ENCODE results near the gene KCNQ2. TPM values are rescaled to one million over a fixed set of nuclear protein-coding genes. Genes with fewer than 3 reads are reported as not detected.

KCNQ2 gene
- total and polyA plus RNA-seq, 8 donors = 0.54 to 12.5 (median 1.5) TPM

DNA sequence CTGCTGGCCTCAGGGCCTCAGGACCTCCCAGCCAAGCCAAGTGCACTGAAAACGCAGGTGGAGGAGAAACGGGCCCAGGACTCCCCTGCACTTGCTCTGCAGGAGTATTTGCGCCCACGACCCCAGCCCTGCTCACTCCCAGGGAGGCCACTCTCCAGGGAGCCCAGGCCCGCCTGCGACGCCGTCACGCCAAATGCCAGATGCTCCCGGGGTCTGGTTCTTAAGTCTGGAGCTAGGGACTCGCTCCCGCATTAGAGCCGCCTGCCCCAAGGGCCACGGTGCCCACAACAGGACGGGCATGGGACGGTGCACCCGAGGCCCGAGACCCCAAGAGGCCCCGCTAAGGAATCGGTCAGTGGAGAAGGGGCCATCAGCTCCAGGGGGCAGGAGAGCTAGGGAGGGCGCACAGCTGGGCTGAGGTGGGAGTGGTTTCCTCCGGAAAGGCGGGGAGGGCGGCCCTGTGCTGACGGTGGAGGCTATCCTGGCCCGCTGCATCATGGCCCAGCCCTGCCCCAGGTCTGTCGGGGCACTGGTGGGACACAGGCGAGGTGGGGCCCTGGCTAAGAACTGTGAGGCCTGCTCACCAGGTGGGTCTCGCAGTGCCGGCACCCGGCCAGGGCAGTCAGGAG is 67.2 kb downstream of the KCNQ2 start:
- 49 to 54% methylated on average over 28 to 31 of the region's 31 CpGs for WGBS, 2 donors
- no peak overlapping the region for H3K27ac ChIP-seq
- no peaks in the 10 kb centered on the region for H3K4me1 ChIP-seq
- peak in 2 of 6 donors; percentile 20 to 67 for DNase-seq
- no peaks in the 10 kb centered on the region for H3K9me3 ChIP-seq
- TF ChIP-seq, protein P1, sequence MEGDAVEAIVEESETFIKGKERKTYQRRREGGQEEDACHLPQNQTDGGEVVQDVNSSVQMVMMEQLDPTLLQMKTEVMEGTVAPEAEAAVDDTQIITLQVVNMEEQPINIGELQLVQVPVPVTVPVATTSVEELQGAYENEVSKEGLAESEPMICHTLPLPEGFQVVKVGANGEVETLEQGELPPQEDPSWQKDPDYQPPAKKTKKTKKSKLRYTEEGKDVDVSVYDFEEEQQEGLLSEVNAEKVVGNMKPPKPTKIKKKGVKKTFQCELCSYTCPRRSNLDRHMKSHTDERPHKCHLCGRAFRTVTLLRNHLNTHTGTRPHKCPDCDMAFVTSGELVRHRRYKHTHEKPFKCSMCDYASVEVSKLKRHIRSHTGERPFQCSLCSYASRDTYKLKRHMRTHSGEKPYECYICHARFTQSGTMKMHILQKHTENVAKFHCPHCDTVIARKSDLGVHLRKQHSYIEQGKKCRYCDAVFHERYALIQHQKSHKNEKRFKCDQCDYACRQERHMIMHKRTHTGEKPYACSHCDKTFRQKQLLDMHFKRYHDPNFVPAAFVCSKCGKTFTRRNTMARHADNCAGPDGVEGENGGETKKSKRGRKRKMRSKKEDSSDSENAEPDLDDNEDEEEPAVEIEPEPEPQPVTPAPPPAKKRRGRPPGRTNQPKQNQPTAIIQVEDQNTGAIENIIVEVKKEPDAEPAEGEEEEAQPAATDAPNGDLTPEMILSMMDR (IDR thresholded peaks at IDR 0.05) = no peak
- H3K4me3 ChIP-seq = no peak overlapping the region
- H3K36me3 ChIP-seq = no peaks in the 10 kb centered on the region
- FAIRE-seq = no peak
- intact Hi-C loops (cut with DNase I) = no loop called here
- no peaks in the 10 kb centered on the region for H3K27me3 ChIP-seq
- no peak for ATAC-seq

DNA sequence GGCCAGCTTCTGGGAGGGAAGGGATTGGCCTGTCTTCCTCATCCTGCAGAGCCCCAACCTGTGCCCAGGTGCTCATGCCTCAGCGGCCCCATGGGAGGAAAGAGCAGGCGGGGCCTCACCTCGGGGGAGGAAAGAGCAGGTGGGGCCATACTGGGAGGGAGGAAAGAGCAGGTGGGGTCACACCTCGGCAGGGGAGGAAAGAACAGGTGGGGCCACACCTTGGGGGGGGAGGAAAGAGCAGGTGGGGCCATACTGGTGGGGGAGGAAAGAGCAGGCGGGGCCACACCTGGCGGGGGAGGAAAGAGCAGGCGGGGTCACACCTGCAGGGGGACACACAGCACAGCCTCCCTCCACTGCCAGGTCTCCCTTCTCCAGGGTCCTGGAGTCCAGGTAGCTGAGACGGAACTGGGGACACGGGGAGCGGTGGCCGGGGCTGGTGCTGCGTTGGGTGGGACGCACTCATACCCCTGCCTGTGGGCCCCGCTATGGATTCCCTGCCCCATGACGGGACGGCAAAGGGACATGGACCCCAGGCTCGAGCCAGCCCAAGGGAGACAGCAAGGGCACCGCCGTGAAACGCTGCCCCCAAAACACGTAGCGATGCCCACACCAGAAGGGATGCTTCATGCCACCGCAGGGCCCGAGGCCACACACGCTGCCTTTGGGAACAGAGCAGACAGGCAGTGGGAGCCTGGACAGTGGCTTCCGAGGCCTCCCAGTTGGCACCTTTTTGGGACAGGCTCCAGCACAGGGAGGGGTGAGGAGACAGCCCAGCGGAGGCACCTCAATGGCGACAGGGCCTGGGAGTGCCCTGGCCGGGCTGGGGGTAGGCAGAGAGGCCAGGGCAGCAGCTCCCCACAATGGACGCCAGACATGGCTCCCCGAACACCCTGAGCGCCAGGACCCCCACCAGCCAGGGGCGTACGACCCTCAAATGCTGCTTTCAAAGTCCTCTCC is 68.0 kb downstream of the KCNQ2 start:
- no peak for FAIRE-seq
- WGBS, 2 donors = 41 to 51% methylated on average over 29 to 34 of the region's 34 CpGs
- Histone ChIP-seq H3K27me3 (no peaks in the 10 kb centered on the region), H3K9me3 (no peaks in the 10 kb centered on the region), H3K4me3 (no peak overlapping the region), H3K4me1 (no peaks in the 10 kb centered on the region), H3K27ac (no peak overlapping the region), H3K36me3 (no peaks in the 10 kb centered on the region)
- intact Hi-C loops (cut with DNase I) = no loop called here
- no peak for ATAC-seq
- TF ChIP-seq, protein P1 (IDR thresholded peaks at IDR 0.05) = no peak
- DNase-seq = peak in 2 of 6 donors; percentile 15 to 66

DNA sequence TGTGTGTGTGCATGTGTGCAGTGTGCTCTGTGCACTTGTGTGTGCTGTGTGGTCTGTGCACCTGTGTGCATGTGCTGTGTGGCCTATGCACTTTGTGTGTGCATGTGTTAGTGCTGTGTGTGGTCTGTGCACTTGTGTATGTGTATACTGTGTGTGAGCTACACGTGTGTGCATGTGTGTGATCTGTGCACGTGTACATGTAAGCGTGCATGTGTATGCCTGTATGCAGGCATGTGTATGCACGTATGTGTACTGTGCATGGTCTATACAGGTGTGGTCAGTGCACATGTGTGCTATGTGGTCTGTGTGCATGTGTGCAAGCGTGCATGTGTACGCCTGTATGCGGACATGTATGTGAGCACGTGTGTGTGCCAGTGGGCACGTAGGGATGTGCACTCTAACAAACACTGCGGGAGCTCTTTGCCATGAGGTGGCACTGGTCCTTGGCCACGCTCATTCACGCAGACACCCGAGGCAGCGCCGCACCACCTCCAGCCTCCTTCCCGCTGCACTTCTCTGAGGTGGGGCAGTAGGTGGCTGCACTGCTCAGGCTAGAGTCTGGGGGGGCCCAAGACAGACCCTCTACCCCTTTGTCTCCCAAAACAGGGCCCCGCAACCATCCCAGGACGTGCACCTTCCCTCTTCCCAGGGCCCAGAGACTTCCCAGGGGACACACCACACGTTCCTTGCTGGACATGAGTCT is 68.9 kb downstream of the KCNQ2 start:
- WGBS, 2 donors = 52 to 59% methylated on average over 19 of the region's 19 CpGs
- FAIRE-seq (no peak), ATAC-seq (no peak), DNase-seq (peak in 2 of 6 donors; percentile 3 to 34)
- no peaks in the 10 kb centered on the region for H3K9me3 ChIP-seq
- intact Hi-C loops (cut with DNase I) = no loop called here
- H3K27ac ChIP-seq = no peak overlapping the region
- no peaks in the 10 kb centered on the region for H3K27me3 ChIP-seq
- no peaks in the 10 kb centered on the region for H3K36me3 ChIP-seq
- H3K4me1 ChIP-seq = no peaks in the 10 kb centered on the region
- no peak overlapping the region for H3K4me3 ChIP-seq
- TF ChIP-seq, protein P1 (IDR thresholded peaks at IDR 0.05) = no peak

DNA sequence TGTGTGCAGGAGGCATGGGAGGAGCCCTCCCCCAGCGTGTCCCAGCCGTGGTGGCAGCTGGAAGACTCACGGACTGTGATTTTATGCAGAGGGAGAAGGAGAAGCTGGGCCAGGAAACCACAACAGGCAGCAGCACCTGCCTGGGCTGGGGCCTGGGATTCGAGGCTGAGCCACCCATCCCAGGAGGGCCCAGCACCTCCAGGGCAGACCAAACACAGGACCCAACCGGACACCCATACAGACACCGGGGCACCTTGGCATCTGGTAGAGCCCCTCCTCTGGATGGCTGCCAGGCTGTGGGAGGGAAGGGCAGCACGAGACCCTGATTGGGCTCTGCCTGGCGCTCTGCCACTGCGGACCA is 69.6 kb downstream of the KCNQ2 start:
- DNase-seq (peak in 2 of 6 donors; percentile 41 to 49), ATAC-seq (no peak), FAIRE-seq (no peak)
- intact Hi-C loops (cut with DNase I) = no loop called here
- H3K36me3 ChIP-seq = no peaks in the 10 kb centered on the region
- no peaks in the 10 kb centered on the region for H3K9me3 ChIP-seq
- WGBS, 2 donors = 26 to 28% methylated on average over 8 to 9 of the region's 9 CpGs
- H3K27ac ChIP-seq = no peak overlapping the region
- H3K27me3 ChIP-seq = no peaks in the 10 kb centered on the region
- TF ChIP-seq, protein P1 (IDR thresholded peaks at IDR 0.05) = no peak
- H3K4me1 ChIP-seq = no peaks in the 10 kb centered on the region
- no peak overlapping the region for H3K4me3 ChIP-seq
